GOT3 (cell line): Measurements from ENCODE around the gene ALDH6A1.
A peak's percentile ranks its signal among the peaks of the same experiment; 100 is the strongest.
"Not testable (repeated sequence)": the region's sequence is repeated elsewhere in the genome, so short reads cannot be mapped to it uniquely, and the experiment has no call there.

Experiments
- DNase-seq: peaks from one replicate; lab custom pipeline; 2025; ENCODE audit warnings: mixed read lengths; lab: John Stamatoyannopoulos, UW

Gene ALDH6A1

DNA sequence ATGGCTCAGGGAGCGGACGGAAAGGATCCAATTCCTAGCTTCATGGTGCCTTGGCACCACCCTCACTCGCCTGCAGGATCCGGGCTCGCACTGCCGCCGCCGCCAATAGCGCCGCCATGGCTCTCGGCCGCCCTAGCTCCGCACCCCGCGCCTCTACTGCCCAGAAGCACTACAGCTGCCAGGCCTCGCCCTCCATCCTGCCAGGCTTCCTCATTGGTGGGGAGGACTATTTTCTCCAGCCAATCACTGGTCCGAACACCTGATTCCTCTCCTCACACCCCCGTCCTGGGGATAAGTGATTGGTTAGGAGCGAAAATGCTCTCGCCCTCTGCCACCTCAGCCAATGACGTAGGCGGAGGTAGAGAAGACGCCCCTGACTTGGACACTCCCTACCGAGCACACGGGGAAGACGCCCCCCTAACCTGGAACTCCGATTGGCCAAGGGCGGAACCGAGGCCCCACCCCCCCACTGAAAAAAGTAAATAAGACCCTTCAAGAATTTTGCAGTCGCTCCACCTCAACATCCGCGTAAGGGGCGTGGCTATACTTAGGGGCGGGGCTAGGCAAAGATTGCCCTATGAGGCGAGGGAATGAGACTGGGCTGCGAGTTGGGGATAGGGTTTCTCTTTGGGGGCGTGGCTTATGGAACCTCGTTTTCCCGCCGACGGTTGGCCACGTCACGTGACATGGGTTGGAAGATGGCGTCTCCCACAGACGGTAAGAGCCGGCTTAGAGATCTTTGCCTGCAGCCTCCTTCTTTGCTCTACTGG is at the start of gene ALDH6A1, which contains the start of gene LIN52:
TSS of gene ALDH6A1 (minus strand) at position 177 of the 770 bp plus-strand sequence. CDS start at position 118, 59 bp downstream.
TSS of gene LIN52 (plus strand) at position 680 of the 770 bp plus-strand sequence. CDS start at position 699, 19 bp downstream.
- DNase-seq: peak; percentile 83

DNA sequence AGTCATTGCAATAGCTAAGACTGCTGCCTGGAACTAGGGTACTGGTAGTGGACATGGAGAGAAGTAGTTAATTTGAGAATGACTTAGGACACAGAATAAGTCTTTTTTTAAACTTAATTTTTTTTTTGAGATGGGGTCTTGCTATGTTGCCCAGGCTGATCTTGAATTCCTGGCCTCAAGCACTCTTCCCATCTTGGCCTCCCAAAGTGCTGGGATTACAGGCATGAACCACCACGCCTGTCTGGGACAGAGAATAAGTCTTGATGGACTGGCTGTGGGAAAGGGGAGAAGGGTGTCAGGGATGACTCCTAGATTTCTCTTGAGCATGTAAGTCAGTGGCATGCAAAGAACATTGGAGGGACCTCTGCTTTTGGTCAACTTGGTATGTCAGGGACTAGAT is 43.4 kb upstream of the ALDH6A1 start:
- DNase-seq: no peak

DNA sequence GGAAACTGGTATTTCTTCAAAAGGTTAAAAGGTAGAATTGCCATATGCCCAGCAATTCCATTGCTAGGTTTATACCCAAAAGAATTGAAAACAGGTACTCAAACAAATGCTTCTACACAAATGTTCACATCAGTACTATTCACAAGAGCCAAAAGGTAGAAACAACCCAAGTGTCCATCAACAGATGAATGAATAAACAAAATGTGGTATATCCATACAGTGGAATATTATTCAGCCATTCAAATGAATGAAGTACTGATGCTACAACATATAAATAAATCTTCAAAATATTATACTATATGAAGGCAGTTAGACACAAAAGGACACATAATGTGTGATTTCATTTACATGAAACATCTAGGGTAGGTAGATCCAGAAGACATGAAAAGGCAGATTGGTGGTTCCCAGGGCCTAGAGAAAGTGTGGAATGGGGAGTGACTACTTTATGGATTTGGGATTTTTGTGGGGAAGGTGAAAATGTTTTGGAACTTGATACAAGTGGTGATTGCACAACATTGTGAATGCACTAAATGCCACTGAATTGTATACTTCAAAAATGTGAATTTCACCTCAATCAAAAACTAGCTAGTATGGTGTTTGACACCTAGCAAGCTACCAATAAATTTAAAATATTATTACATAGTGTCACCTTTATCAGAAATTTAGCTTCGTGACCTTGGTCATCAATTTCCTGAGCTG is 42.2 kb upstream of the ALDH6A1 start:
- no peak for DNase-seq

DNA sequence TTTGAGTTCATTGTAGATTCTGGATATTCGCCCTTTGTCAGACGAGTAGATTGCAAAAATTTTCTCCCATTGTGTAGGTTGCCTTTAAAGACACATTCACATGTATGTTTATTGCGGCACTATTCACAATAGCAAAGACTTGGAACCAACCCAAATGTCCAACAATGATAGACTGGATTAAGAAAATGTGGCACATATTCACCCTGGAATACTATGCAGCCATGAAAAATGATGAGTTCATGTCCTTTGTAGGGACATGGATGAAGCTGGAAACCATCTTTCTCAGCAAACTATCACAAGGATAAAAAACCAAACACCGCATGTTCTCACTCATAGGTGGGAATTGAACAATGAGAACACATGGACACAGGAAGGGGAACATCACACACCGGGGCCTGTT is 41.2 kb upstream of the ALDH6A1 start:
- not testable (repeated sequence) for DNase-seq

DNA sequence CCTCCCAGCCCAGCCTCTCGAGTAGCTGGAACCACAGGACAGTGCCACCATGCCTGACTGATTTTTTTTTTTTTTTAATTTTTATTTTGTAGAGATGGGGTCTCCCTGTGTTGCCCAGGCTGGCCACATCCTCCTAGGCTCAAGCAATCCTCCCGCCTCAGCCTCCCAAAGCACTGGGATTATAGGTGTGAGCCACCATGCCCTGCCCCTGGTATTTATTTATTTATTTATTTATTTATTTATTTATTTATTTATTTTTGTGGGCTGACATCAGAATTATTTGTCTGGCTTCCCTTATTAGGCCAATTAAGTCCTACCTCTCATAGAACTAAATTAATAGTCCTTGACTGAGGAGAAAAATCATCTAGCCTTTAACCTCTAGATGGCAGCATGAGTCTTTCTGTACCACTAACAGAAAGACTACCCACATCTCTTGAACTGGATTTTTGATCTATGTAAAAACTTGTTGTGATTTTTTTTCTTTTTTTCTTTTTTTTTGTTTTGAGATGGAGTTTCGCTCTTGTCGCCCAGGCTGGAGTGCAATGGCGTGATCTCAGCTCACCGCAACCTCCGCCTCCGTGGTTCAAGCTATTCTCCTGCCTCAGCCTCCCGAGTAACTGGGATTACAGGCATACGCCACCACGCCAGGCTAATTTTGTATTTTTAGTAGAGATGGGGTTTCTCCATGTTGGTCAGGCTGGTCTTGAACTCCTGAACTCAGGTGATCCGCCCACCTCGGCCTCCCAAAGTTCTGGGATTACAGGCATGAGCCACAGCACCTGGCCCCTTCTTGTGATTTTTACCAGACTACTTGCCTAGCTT is 27.4 kb upstream of the ALDH6A1 start:
- DNase-seq: not testable (repeated sequence)

DNA sequence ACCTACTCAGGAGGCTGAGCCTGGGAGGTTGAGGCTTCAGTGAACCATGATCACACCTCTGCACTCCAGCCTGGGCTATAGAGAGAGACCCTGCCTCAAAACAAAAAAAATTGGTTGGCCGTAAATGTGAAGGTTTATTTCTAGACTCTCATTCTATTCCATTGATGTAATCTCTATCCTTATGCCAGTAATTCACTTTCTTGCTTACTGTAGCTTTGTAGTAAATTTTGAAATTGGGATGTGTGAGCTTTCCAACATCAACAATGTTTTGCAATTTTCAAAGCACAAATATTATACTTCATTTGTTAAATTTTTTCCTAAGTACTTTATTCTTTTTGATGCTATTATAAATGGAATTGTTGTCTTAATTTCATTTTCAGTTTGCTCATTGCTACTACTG is 25.1 kb upstream of the ALDH6A1 start:
- DNase-seq: no peak

DNA sequence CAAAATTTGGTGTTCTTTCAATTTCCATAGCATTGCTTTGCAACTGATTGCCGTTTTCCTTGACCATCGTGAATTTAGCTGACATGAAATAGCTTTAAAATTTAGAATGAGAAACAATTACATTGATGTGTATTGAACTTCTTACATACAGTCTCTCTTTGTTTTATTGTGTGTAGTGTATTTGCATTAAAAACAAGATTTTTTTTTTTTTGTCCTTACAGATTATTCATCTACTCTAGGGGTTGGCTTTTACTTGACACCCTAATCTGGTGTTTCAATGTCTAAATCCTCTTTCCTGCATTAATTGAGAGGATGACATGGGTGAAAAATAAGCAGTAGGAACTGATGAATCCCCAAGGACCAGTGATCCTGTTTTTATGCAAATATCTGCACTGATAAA is 21.1 kb upstream of the ALDH6A1 start:
- no peak for DNase-seq

DNA sequence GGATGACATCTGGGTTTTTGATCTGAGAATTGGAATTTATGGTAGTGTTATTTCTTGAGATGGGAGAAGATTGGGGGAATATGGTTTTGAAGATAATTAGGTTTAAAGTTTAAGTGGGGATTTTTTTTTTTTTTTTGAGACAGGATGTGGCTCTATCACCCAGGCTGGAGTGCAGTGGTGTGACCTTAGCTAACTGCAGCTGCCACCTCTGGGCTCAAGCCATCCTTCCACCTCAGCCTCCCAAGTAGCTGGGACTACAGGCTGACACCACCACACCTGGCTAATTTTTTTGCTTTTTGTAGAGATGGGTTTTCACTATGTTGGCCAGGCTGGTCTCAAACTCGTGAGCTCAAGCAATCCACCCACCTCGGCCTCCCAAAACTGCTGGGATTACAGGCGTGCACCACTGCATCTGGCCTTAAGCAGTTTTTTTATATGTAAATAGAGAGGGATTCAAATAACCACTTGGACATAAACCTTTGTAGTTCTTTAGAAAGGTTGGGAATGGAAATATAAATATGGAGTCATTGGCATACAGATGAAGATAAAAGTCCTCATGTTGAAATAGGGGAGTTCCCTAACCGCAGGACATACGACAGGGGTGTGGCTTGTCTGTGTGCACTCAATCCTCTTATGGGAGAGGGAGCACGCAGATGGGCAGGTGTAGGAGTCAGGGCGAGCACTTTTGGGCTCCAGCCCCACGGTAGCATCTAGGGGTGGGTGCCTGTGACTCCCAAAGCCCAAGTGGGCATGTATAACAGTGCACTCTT is 5.2 kb upstream of the ALDH6A1 start:
- DNase-seq: no peak

DNA sequence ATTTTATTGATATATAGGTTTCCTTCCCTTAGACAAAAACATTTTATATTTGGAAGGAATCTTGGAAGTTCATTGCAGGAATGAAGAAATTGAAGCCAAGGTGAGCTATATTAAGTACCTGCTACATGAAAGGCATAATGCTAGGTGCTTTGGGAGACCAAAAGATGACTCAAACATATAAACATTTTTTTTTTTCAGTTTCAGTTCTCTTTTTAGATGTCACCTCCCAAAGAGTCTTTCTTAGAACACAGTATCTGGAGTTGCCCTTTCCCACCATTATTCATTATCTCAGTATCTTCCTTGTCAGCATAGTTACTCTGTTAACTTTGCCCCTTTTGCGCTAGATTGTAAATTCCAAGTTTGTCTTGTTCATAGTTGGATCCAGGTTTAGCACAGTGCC is 1.6 kb upstream of the ALDH6A1 start:
- no peak for DNase-seq

DNA sequence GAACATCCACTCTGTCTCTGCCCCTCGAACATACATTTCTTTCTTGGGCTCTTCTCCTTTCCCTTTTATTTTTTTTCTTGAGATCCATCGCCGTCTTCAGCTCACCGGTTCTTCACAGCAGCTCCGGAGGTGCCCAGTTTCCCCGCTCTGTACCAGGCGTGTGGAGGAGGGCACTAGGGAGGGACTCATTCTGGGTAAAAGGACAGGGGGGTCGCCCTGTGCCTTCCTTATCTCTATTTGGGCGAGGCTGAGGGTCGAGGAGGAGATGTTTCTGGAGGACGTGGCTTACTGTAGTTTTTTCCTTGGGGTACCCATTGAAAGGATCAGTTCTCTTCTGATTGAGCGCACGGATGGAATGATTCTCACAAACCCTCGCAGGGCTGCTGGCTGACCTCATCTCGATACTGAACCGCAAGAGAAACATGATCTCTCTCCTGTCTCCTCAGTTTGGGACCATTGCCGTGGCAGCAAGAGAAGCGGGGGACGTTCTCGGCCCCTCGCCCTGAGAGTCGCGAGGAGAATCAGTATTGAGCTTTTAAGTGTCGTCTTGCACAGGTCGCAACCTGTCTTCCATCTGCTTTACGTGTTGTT is 889 bp upstream of the ALDH6A1 start:
- DNase-seq: no peak

DNA sequence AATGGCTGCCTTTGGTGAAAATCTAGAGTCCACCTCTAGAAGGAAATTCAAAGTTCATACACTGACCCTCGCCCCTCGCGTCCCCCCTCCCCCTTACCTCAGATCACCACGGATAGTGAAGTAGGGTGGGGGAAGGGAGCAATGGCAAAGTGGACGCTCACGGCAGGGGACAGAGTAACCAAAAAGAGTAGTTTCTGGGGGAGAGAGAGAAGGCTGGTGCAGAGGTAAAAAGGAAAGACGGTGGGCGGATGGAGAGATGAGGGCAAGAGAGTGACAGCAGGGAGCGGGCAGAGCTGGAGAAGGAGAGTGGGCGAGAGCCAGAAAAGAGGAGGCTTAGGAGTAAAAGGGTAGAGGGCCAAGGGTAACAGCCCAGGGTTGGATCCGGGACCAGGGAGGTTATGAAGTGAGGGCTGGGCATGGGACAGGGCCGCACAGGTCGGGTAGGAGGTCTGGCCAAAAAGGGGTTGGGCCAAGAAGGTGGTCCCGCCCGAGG is 423 bp downstream of the ALDH6A1 start:
- no peak for DNase-seq

DNA sequence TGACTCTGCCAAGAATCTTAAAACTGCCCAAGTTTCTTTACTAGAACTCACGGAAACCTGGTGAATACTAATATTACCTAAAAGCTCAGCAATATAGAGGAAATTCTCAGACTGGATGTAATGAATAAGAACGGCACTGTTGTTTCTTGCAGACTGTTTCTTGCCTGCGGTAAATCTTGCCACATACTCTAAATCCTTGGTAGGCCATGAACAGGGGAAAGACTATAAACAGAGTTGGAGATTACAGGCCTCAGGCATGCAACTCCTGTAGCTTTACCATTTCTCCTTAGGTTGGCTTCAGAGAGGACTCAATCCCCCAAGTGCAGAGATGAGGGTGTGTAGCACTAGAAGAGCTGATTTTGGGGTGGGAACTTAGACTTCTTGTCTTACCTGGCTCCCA is 1.1 kb downstream of the ALDH6A1 start:
- DNase-seq: no peak

DNA sequence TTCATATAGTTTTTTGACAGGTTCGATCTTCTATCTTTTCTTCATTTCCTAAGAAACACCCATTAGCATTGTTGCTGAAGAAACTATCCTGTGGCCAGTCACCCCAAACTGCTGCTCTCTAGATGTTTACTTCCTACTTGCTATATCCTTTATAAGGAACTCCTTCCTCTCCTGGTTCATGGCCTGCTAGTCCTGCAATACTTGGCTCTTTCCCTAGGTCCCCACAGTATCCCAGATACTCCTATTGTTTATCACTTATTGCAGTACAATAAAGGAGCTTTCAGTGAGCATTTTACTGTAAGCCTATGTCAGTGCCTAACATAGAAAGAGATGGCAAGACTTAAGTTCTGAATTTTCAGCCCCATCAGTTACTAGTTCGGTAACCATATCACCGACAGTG is 2.8 kb downstream of the ALDH6A1 start:
- DNase-seq: no peak

DNA sequence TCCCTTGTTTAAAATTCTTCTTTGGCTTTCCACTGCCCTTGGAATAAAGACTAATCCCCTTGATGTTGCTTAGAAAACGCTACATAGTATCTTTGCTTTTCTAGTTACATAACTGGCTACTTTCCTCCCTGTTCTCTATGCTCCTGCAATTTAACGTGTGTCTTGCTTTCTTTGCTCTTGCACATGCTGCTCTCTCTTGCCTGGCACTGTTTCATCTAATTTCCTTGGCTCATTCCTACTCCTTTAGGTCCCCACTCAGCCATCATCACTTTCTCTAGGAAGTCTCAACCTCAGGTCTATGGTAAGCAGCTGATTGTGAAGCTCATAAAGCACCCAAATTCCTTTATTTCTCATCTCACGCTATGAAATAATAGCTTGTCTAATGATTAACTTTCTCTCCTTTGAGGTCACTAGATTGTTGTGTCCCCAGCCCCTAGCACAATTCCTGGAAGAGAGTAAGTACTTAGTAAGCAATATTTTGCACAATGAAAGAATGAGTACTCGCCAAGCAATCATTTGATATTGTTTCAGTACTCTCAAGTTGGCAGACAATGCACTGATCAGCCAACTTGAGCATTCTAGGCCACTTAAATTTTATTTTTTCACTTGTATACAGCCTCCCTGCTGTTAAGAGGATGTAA is 3.3 kb downstream of the ALDH6A1 start:
- DNase-seq: no peak

DNA sequence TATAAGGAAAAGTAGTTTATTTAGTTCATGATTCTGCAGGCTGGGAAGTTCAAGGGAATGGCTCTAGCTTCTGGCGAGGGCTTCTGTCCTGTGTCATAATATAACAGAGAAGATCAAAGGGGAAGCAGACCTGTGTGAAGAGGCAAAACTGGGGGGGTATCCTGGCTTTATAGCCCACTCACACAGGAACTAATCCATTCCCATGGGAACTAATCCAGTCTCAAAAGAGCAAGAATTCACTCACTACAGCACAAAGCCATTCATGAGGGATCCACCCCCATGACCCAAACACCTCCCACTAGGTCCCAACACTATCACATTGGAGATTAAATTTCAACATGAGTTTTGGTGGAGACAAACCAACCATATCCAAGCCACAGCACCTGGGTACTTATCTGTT is 6.9 kb downstream of the ALDH6A1 start:
- DNase-seq: no peak

DNA sequence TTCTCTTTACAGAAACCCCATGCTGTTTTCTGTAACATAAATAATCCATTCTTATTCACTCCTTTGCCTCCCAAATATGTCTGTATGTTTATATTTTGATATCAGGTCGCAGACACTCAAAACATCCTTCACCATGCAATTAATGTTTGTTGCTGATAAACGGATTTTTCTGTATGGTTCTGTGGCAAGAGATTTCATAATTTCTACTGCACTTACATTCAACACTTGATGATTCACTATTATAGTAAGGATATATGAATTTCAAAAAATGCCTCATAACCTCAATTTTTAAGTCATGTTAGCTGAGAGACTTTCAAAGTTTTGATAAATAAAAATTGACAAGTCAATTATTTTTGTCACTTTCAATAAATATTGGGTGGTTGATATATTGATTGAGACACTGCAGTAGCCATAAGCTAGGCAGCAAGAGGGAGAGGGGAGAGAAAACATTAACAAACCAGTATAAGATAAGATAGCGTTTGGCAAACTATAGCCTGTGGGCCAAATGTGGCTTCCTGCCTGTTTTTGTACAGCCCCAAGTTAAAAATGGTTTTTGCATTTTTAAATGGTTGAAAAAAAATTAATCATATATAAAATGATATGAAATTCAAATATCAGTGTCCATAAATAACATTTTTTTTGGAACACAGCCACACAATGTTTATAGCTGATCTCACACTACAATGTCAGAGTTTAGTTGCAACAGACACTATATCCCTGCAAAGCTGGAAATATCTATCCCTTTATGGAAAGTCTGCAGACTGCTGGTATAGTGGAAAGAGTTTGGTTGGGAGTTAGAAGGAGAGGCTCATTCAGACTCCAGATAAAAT is 18.3 kb downstream of the ALDH6A1 start:
- DNase-seq: no peak

DNA sequence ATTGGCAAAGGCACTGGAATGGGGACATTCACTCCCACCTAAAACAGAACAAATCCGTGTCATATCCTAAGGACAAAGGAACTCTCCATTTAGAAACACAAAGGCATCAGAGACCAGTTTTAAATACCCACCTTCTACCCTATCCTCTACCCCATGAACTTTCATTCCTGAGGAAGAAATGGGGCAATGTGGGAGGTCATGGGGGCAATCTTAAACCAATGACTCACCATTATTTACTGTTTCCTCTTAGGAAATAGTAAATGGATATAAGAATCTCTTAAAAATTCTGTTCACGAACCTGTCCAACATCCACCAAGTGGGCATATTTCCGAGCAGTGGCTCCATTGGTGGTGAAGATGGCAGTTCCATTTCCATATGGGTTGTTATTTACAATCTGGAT is 19.4 kb downstream of the ALDH6A1 start:
- no peak for DNase-seq

DNA sequence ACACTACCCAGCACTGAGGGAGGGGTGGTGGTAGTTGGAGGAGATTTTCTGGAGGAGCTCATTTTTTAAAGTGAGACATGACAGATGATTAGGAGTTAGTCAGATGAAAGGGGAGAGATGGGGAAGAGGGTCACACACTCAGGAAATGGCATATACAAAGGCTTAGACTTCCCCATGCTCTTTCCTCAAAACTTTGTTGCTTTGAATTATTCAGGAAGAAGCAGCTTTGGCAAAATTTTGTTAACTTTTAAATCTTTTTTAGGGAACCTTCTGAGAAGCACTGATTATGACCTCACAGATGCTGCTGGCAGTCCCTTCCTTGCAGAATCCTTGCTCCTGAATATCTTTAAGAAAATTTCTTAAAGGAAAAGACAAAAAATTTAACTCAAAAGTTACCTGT is 19.8 kb downstream of the ALDH6A1 start:
- no peak for DNase-seq

DNA sequence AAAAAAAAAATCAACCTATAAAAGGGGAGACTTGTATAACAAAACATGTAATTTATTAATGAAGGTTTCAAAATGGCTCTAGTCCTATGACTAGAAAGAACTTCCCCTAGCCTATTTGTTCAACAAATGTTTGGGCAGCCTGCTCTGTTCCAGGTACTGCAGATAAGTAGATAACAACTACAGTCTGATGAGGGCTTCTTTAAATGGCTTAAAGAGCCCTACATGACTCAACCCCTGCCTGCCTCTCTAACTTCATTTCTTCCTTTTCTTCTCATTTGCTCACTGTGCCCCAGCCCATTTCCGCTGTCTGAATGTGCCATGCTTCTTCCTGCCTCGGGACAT is 21.5 kb downstream of the ALDH6A1 start:
- no peak for DNase-seq
